ENCODE measurements around the gene GATA3.

Gene GATA3

DNA sequence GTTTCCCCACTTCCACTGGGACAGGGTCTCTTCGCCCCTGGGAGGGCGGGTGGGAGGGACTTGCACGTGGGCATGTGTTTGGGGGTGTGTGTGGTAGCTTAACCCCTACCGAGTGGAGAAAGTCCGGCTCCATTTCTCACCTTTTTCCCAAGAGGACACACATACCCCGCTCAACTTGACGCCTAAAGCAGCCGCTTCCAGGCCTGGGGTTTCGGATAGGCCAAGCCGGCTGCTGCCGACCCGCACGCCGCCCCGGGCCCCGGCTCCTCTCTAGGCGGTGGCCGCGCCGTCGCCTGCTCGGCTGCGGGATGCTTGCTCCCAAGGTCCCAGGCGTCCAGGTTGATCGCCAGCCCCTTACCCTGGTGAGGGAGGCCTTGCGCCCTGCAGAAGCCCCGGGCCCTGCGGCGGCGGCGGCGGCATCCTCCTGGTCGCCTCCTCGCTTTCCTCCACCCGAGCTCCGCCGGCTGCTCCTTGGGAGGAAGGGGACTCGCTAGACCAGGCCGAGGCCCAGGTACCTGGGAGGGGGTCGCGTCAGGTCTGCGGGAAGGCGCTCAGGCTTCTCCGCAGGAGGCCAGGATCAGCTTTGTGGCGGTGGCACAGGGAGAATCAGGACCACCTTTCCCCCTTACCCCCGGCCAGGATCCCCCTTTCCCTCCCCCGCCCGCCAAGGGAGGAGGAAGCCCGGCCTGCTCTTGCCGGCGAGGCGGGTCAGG is 3.2 kb upstream of the GATA3 start:
- DNase-seq = no peak

DNA sequence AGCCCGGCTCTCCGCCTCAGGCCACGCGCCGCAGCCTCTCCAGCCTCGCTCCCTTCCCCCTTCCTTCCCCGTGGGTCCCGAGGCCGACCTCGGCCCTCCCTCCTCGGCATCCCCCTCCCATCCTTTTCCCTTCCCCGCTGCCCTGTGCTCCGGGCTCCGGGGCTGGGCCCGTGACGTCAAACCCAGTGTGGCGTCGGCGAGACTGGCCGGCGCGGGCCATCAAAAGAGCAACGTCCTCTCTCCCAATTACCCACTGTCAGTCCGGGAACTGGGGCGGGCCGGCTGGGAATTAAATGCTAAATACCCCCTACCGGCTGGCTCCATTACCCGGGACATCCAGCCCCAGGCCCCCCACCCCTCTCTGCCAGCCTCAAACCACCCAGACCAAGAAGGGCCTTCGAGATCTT is 2.6 kb upstream of the GATA3 start:
- DNase-seq = no peak

DNA sequence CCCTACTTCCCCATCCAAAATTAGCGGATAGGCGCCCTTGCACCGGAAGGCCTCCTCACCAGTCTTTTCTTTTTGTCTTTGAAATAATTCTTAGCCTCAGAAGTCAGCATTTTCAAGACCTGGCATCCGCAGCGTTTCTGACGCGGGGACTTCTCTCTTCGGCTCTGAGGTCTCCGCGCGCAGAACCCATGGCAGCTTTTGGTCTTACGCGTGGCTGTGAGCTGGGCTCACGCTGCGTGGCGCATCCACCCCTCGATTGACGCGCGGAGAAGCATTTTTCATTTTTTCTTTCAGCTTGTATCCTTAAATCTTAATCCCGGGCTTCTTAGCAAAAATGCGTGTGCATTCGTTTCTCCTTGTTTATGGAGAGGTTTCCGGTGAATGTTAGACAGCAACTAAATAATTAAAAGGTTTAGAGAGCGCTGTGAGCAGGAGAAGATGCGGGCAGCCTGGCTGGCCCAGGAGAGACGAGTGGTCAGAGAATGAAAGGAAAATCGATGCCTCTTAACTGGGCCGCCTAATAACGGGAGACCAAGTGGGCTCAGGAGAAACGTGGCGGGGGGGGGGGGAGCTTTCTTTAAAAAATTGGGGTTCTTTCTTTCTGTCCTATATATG is 2.0 kb upstream of the GATA3 start:
- no peak for DNase-seq

DNA sequence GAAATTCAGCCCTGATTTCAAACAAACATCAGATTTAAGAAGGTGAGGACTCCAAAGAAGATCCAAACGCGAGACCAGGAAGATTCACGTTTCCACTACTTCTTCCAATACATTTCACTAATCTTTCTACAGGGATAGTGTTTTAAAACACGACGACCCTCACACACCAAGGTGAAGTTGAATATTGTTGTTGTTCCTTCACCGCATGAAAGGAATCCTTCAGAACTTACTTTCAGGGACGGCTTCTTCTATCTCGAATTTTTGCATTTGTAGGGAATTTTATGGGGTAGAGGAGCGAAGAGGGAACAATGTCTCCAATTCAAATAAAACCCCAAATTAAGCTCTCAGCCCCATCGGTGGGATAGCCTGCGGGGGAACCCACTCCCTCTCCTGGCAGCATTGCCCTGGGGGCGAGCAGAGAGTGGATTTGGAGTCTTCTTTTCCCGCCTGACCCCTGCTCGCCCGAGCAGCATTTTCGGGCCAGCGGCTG is 1.5 kb upstream of the GATA3 start:
- DNase-seq = no peak

DNA sequence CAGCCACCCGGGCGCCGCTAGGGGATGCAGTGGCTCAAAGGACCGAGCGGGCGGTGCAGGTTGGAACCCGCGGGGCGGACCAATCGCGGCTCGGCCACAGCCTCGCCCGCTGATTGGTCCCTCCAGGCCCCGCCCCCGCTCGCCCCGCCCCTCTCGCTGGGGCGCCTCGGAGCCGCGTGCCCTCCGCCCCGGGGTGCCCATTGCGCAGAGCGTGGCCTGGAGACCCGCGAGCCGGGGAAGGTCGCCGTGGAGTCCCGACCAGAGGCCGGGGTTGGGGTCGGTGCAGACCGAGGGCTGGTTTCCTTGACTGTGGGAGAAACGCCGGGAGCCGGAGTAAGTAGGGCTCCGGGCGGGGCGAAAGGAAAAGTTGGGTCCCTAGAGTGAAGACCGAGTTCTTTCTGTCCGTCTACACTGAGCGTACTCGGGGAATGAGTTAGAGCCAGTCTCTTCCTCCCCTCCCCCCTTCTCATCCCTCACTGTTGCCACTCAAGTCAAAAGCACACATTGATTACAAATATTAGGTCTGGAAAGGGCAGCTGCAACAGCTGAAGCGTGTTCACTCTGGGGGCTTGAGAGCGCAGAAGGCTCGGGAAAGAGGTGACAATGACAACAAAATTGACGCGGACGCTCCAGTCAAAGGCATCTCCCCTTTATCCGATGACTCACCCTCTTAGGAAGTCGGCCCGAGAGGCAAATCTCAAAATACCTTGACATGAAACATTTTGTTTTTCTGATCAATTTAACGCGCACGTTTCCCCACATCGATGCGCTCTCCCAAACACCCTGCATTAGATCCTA is 843 bp upstream of the GATA3 start:
- DNase-seq = no peak

DNA sequence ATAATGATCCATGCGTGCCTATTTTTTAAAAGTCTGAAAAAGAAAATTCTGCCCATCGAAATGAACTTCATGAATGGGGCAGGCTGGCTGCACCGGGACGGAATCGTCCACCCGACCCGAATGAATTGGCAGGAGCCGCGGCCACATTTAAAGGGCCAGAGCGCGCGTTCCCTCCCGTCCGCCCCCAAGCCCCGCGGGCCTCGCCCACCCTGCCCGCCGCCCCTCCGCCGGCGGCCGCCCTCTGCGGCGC is 319 bp upstream of the GATA3 start:
- DNase-seq = no peak

DNA sequence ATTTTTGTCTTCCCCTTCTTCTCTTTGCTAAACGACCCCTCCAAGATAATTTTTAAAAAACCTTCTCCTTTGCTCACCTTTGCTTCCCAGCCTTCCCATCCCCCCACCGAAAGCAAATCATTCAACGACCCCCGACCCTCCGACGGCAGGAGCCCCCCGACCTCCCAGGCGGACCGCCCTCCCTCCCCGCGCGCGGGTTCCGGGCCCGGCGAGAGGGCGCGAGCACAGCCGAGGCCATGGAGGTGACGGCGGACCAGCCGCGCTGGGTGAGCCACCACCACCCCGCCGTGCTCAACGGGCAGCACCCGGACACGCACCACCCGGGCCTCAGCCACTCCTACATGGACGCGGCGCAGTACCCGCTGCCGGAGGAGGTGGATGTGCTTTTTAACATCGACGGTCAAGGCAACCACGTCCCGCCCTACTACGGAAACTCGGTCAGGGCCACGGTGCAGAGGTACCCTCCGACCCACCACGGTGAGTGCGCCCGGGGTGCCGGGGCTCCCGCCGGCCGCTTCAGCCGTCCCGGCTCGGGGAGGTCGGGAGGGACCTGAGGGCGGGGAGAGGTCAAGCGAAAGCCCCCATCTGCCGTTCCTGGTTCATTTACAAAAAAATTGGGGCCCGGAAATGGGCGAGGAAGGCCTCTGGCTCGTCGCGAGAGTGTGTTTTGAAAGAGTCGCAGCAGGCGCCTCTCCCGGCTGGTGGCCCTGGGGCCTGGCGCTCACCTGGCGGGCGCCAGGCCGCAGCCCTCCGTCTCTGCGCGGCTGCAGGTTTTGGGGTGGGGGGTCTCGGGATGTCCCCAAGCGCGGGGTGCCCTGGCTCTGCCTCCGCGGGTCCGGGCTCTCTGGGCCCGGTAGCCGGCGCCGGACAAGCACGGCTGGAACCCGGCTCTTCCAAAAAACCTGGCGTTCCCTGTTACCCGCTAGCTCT is 1.2 kb downstream of the GATA3 start:
- no peak for DNase-seq

DNA sequence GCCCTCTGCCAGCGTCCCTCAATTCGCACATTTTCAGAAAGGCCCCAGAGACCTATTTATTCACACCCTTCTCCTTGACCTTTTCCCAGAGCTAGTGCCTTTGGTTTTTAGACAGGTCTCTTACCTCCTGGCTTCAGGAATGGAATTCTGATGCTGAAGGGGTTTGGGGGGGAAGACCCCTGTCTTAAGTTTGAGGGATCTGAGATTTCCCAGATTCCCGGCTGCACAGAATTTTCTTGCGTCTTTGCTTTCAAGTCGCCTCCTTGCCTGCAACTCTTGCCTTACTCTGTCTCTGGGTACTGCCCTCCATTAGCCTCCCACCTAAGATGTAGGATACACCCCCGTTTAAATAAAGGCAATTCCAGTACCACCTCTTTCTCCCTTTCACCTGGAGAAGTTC is 1.9 kb downstream of the GATA3 start:
- DNase-seq = no peak

DNA sequence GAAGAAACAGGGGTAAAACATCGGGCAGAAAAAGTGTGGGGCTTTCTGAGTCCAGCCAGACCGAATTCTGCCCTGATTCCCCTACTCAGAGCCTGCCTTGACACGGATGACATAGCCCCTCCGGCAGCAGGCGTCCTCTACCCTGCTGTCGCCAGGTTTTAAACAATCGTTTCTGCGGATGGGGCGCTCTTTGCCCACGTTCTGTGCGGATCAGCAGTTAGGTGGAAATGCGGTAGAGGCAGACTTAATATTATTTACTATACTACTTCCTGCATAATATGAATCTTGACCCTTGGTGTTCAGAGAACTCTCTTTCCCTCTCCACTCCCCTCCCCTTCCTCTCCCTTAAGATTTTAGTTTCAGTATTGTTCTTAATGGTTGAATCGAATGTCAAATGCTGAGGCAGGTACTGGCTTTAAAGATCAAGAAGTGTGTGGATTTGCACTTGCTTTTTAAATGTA is 2.4 kb downstream of the GATA3 start:
- no peak for DNase-seq

DNA sequence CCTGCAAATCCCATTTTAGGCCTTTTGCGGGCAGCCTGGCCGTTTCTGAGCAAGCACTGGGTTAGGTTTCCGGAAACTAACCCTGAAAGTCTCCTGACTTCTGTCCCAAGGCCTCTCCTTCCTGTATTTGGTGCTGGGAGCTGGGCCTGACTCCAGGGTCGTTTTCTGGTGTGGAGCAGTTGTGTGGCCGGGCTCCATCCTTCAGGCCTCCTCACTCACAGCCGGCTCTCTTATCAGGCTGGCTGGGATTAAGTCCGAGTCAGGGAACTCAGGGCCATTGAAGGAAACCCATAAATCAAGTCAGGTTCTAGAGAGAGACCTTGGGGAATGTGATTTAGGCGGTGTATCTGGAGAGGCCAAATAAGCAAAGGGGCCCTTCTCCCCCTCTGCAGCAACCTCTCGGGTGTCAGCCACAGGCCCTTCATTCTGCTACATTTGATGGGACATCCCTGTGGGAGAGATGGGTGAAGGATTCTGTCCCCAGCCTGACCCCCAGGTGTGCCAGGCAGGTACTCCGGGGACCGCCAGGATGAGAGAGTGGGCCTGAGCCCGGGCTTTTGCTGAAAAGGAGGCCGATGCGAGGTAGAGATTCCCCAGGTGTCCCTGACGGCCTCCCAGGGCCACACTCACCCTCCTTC is 3.3 kb downstream of the GATA3 start:
- DNase-seq = no peak

DNA sequence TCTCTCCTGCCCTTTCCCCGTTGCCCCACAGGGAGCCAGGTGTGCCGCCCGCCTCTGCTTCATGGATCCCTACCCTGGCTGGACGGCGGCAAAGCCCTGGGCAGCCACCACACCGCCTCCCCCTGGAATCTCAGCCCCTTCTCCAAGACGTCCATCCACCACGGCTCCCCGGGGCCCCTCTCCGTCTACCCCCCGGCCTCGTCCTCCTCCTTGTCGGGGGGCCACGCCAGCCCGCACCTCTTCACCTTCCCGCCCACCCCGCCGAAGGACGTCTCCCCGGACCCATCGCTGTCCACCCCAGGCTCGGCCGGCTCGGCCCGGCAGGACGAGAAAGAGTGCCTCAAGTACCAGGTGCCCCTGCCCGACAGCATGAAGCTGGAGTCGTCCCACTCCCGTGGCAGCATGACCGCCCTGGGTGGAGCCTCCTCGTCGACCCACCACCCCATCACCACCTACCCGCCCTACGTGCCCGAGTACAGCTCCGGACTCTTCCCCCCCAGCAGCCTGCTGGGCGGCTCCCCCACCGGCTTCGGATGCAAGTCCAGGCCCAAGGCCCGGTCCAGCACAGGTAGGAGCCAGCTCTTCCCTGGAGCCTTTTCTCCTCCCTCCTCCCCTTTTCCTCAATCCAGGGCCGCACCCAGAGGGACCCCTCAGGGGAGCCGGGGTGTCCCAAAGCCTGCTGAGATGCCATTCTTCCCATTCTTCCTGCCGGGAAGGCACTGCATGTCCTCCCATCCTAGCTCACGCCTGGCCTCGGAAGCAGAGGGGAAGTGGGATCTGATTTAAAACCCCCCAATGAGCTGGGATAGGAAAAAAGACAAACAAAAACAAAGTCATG is 4.0 kb downstream of the GATA3 start:
- DNase-seq = no peak

DNA sequence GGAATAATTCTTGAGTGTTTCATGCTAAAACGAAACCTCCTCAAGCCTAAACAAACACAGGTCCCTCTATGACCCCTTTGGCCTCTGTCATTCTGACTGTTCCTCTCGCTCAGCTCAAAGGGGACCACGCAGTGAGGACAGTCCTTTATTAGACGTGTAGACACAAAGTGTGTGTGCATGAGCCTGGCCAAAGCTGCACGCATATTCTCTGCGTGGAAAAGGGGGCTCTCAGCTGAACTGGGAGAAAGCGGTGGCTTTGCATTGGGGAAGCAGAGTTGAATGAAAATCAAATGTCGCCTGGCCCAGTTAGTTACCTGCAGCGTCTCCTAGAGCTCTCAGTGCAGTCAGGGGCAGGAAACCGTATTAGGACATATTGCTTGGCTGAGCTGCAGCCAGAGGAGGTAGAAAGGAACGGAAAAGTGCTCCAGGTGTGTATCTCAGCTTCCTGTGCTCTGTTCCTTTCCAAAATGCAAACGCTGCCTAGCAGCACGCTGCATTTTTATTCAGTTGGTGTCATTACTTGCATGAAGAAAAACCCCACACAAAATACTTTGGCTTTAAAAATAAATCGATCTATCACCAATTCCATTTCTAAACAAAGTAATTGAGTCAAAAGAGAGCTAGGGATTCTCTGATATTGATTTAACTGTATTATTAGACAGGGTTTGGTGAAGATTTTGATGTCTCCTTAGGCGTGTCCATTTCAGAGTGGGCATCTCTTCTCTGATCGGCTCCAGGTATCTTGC is 4.9 kb downstream of the GATA3 start:
- no peak for DNase-seq

DNA sequence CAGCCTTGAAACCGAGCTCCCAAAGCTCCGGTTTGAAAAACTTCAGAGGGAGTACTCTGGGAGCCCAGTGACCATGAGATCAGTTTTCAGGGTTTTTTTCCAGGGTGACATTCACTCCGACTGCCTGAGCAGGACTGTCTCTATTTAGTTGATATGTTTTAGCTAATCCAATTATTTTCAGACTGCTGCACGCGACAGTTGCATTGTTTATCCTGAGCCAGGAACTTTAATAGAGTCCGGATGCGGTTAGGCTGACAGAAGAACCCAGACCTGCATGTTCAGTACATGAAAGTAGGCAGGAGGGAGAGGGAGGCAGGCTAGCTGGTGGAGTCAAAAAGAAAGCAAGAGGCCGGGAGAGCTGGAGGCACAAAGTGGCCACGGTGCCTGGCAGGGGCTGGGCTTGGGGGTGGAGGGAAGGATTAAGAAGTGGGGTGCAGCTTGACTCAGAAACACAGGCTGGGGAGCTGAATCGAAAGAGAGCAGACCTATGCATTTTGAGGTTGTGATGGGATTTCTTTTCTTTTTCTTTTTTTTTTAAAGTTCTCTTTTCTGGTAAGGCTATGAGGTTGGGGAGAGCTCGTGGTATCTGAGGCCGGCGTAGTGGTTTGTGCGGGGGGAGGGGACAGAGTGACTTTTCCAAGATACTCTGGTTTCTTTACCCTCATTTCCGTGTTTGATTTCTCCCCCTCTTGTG is 5.7 kb downstream of the GATA3 start:
- DNase-seq = peak; percentile 50

DNA sequence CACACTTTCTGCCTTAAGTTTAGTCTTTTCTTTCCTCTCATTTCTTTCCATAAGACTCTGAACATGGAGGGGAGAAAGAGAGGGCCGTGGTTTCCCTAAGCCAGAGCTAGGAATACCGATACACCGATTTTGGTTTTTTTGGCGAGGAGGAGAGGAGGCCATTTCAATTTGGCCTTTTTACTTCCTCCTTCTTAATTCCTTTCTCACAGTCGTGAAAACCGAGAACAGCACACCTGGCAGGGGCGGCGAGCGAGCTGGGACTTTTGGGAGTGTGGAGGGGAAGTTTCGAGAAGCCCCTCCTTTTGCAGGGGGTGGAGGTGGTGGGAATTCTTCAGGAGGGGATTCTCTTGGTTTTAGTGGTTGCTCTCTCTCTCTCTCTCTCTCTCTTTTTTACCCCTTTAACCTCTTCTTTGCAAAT is 6.2 kb downstream of the GATA3 start:
- DNase-seq = peak; percentile 19

DNA sequence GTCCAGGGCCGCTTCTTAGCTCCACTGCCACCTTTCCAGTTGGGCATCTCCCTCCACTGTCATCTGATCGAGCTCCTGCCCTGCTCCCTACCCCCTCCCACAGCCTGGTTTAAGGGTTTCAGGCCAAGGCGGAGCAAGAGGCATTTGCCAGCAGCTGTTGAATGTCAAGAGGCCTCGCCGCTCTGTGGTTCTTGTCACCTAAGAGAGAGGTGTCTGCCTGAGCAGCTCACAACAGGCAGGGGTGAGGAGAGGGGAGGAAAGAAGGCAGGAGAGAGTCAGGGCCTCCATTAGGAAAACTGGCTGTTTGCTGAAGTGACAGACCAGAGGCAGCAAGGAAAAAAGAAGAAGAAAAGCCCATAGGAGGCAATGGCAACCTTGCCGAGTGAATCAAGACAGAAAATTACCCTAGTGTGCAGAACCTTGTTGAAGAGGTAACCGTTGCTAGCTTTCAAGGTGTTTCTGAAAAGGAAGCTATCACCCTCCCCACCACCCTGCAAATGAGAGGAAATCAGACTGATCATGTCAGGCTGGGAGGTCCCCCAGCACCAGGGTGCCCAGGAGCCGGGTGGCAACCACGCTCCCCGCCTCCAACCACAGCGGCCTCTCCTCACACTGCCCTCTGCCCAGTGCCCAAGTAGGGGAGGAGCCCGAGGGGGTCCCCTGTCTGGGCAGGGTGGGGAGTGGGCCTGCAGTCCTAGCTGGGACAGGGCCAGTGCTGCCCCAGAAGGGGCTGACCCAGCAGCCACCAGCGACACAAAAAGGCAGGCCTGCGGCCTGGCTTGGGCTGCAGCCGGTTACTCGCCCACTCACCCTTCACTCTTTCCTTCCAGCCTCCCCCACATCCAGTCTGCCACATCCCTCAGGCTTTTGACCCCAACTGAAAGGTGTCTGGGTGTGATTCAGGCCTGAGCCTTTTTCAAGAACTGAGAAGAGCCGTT is 7.1 kb downstream of the GATA3 start:
- no peak for DNase-seq

DNA sequence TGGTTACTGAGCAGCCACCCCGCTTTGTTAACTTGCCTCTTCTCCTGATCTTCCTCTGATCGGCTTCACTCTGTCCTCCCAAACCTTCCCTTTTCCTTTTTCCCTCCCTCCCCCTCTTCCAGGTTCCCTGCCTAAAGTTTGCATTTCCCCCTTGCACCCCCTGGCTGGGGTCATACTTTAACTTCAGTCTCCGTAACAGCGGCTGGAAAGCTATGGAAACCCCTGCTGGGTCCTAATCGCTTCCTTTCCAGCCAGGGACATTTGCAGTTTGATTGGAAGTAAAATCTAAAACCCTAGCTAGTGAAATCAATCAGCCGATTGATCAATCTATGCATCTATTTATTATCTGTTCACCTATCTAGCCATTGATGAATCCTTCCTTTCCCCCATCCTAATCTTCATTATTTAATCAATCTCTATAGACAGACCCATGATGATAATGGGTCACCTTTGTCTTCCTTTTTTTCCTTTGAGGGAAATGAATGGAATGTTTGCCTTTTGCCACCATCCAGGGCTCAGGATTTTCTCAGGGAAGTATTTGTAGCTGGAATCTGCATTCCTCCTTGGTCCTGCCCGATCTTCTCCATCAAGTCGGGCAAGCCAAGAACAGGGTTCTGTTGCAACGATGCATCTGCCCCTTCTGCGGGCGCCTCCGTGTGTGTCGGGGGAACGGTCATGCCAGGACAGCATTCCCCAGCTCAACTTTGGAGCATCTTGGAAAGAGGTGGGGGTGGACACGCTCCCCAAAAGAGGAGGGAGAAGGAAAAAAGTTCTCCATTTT is 8.8 kb downstream of the GATA3 start:
- no peak for DNase-seq

DNA sequence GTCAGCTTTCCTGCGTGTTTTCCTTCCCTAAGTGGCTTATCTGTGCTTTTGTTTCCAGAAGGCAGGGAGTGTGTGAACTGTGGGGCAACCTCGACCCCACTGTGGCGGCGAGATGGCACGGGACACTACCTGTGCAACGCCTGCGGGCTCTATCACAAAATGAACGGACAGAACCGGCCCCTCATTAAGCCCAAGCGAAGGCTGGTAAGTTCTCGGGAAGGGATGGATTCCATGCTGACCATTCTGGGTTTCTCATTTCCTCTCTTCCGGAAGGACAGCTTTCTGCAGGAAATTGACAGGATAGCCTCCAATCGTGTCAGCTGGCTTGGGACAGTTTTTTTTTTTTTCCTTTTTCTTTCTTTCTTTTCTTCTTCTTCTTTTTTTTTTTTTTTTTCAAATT is 9.4 kb downstream of the GATA3 start:
- no peak for DNase-seq

DNA sequence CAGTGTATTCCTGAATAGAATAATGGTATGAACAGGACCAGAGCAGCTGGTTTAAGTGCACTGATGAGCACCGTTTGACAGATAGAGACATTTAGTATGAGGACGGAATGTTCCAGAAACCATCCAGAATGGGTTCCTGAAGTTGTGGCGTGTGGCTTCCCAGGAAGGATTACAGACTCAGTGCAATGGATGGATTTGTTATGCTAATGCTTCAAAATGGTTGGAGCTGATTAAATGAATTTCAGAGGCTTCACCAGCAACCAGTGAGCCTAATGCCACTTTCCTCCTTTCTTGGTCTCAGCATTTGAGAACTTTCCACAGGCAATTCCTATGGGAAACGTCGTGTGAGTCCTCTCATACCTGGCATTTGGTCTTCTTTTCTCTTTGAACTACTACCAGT is 9.9 kb downstream of the GATA3 start:
- no peak for DNase-seq
